ENCODE results near the gene PODN. TPM values are rescaled to one million over a fixed set of nuclear protein-coding genes. Genes with fewer than 3 reads are reported as not detected.

PODN gene
- total RNA-seq, 1 experiment from 2014 or later: 0.23 TPM

DNA sequence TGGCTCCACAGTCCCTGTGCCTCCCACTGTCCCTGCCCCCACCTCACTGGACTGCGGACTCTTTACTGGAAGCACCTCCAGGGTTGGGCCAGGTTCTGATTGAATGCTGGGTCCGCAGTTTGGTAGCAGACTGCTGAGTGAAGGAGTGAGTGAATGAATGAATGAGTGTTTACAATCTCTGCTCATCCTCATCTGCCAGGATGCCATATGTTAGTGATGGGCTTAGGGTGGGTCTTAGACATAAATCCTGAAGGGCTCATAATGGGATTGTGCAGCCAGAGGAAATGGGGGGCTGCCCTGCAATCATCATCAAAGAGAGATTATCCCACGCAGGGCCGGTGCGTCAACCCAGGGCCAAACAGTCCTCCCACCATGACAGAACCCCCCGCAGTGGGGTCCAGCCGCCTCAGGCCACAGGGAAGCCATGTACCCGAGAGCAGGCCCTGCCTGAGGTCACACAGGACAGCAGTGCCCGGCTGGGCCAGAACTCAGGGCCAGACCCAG lies 54.3 kb downstream of the PODN start:
- no peak for ATAC-seq
- no TSS peak for BruUV-seq (replicated peaks)

GRCh38 chr1:53116933-53117600 lies 55.1 kb downstream of the PODN start:
- Histone ChIP-seq H3K27me3 (ENCODE audit: control insufficient read depth, insufficient read depth, low read length) (no peaks in the 10 kb centered on the region), H3K9me3 (ENCODE audit: control insufficient read depth, insufficient read depth, low read depth, low read length) (no peaks in the 10 kb centered on the region), H3K27ac (ENCODE audit: low read length) (peak overlapping the region; percentile 65), H3K4me1 (ENCODE audit: control insufficient read depth, insufficient read depth, low read length) (peaks cover 20% of the 10 kb centered on the region), H3K36me3 (ENCODE audit: control insufficient read depth, insufficient read depth, low read length) (no peaks in the 10 kb centered on the region), H3K4me3 (ENCODE audit: low read depth in 2 of 2, low read length in 2 of 2) (no peak overlapping the region)
- no peak for TF ChIP-seq CTCF (IDR thresholded peaks at IDR 0.05)
- TF ChIP-seq SIN3A (IDR thresholded peaks at IDR 0.05; ENCODE audit: borderline replicate concordance, insufficient read depth, low read depth, low read length): no peak
- TF ChIP-seq, protein P1, sequence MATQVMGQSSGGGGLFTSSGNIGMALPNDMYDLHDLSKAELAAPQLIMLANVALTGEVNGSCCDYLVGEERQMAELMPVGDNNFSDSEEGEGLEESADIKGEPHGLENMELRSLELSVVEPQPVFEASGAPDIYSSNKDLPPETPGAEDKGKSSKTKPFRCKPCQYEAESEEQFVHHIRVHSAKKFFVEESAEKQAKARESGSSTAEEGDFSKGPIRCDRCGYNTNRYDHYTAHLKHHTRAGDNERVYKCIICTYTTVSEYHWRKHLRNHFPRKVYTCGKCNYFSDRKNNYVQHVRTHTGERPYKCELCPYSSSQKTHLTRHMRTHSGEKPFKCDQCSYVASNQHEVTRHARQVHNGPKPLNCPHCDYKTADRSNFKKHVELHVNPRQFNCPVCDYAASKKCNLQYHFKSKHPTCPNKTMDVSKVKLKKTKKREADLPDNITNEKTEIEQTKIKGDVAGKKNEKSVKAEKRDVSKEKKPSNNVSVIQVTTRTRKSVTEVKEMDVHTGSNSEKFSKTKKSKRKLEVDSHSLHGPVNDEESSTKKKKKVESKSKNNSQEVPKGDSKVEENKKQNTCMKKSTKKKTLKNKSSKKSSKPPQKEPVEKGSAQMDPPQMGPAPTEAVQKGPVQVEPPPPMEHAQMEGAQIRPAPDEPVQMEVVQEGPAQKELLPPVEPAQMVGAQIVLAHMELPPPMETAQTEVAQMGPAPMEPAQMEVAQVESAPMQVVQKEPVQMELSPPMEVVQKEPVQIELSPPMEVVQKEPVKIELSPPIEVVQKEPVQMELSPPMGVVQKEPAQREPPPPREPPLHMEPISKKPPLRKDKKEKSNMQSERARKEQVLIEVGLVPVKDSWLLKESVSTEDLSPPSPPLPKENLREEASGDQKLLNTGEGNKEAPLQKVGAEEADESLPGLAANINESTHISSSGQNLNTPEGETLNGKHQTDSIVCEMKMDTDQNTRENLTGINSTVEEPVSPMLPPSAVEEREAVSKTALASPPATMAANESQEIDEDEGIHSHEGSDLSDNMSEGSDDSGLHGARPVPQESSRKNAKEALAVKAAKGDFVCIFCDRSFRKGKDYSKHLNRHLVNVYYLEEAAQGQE (IDR thresholded peaks at IDR 0.05; ENCODE audit: insufficient read depth in 1 of 2, low read depth in 2 of 2, low read length in 1 of 2): no peak
- TF ChIP-seq POLR2AphosphoS5 (IDR thresholded peaks at IDR 0.05; ENCODE audit: low read depth, low read length): no peak
- no peak for TF ChIP-seq TCF7L2 (IDR thresholded peaks at IDR 0.05; ENCODE audit: low read depth, low read length)
- CTCF ChIA-PET: no interaction called here
- POLR2A ChIA-PET: no interaction called here
- in situ Hi-C loops (cut with HindIII; ENCODE audit: low pct_unique_long_range_greater_than_20kb, low sequenced_read_pairs): no loop called here
- DNase-seq (ENCODE audit: low read depth, low spot score) (no peak), ATAC-seq (no peak)
- intact Hi-C loops (cut with micrococcal nuclease; ENCODE audit: unreplicated experiment): no loop called here
- BruUV-seq (replicated peaks): no TSS peak

More for the DNA sequence above, 54.3 kb downstream of the PODN start:
- intact Hi-C loops (cut with micrococcal nuclease; ENCODE audit: unreplicated experiment) (no loop called here), in situ Hi-C loops (cut with HindIII; ENCODE audit: low pct_unique_long_range_greater_than_20kb, low sequenced_read_pairs) (no loop called here)
- POLR2A ChIA-PET: no interaction called here
- Histone ChIP-seq H3K27ac (ENCODE audit: low read length) (peak overlapping the region; percentile 65), H3K4me1 (ENCODE audit: control insufficient read depth, insufficient read depth, low read length) (peaks cover 20% of the 10 kb centered on the region), H3K4me3 (ENCODE audit: low read depth in 2 of 2, low read length in 2 of 2) (no peak overlapping the region), H3K27me3 (ENCODE audit: control insufficient read depth, insufficient read depth, low read length) (no peaks in the 10 kb centered on the region), H3K9me3 (ENCODE audit: control insufficient read depth, insufficient read depth, low read depth, low read length) (no peaks in the 10 kb centered on the region), H3K36me3 (ENCODE audit: control insufficient read depth, insufficient read depth, low read length) (no peaks in the 10 kb centered on the region)
- DNase-seq (ENCODE audit: low read depth, low spot score): no peak
- TF ChIP-seq POLR2AphosphoS5 (IDR thresholded peaks at IDR 0.05; ENCODE audit: low read depth, low read length): no peak
- no peak for TF ChIP-seq TCF7L2 (IDR thresholded peaks at IDR 0.05; ENCODE audit: low read depth, low read length)
- no peak for TF ChIP-seq CTCF (IDR thresholded peaks at IDR 0.05)
- no peak for TF ChIP-seq SIN3A (IDR thresholded peaks at IDR 0.05; ENCODE audit: borderline replicate concordance, insufficient read depth, low read depth, low read length)
- TF ChIP-seq, protein P1 (IDR thresholded peaks at IDR 0.05; ENCODE audit: insufficient read depth in 1 of 2, low read depth in 2 of 2, low read length in 1 of 2): no peak
- CTCF ChIA-PET: no interaction called here

Data from Panc1 (cell line).